ENCODE measurements around the gene ZNF462. TPM values are rescaled to one million over a fixed set of nuclear protein-coding genes. Genes with fewer than 3 reads are reported as not detected.

The ZNF462 gene
- total RNA-seq, 1 experiment from 2014 or later: 164 TPM

GRCh38 chr9:107008447-107008846 is 145.5 kb downstream of the ZNF462 start:
- H3K4me2 ChIP-seq (ENCODE audit: insufficient read depth, insufficient read length, low read length): no peak overlapping the region
- H3K18ac ChIP-seq (ENCODE audit: insufficient read length, low read depth, low read length): no peak overlapping the region
- no peak overlapping the region for H3K27ac ChIP-seq (ENCODE audit: insufficient read length, low read depth, low read length)
- no peak overlapping the region for H3K14ac ChIP-seq (ENCODE audit: insufficient read depth, low read length)
- H4K5ac ChIP-seq (ENCODE audit: insufficient read length, low read depth, low read length): no peak overlapping the region
- no peak for TF ChIP-seq CTCF (conservative IDR thresholded peaks at IDR 0.05)
- H2BK15ac ChIP-seq (ENCODE audit: low read depth, low read length): no peak overlapping the region
- DNase-seq: no peak
- no CpG with 5 or more reads among the region's 6 CpGs for WGBS (ENCODE audit: extremely low coverage, insufficient read length, low lambda C conversion rate)
- no peaks in the 10 kb centered on the region for H3K79me2 ChIP-seq (ENCODE audit: insufficient read depth, low read length)
- no peaks in the 10 kb centered on the region for H3K4me1 ChIP-seq (ENCODE audit: insufficient read depth, low read length)
- no peak overlapping the region for H3K9ac ChIP-seq (ENCODE audit: extremely low read depth, insufficient read length, low read length)
- H4K8ac ChIP-seq (replicated peaks; ENCODE audit: insufficient read length, low read depth, low read length): no peak overlapping the region
- H3K23me2 ChIP-seq (ENCODE audit: insufficient read length, low read depth, low read length, poor library complexity, severe bottlenecking): no peaks in the 10 kb centered on the region
- H3K56ac ChIP-seq (ENCODE audit: insufficient read length, low read depth, low read length): no peak overlapping the region
- no peaks in the 10 kb centered on the region for H4K20me1 ChIP-seq (ENCODE audit: control insufficient read depth, insufficient read depth, insufficient read length)
- no peak overlapping the region for H2BK120ac ChIP-seq (ENCODE audit: low read depth, low read length, poor library complexity, severe bottlenecking)
- no peak overlapping the region for H4K91ac ChIP-seq (ENCODE audit: insufficient read length, low read depth, low read length)
- H2BK12ac ChIP-seq (ENCODE audit: insufficient read length, low read depth, low read length): no peak overlapping the region
- Mint-ChIP-seq H3K4me3 (no peak overlapping the region; a peak in 1 of 5 replicates), H3K27me3 (ENCODE audit: low read depth) (no peaks in the 10 kb centered on the region), H3K9me3 (no peaks in the 10 kb centered on the region; a peak in 1 of 5 replicates), H3K27ac (no peak overlapping the region; a peak in 2 of 7 replicates), H3K4me1 (peaks cover 35 to 49% of the 10 kb centered on the region in 2 experiments), H3K36me3 (ENCODE audit: insufficient read depth in 1 of 3, low read depth in 3 of 3) (peaks cover 60 to 78% (median 75%) of the 10 kb centered on the region in 3 experiments)
- no peak overlapping the region for H2AFZ ChIP-seq (ENCODE audit: low read length)
- no peaks in the 10 kb centered on the region for H3K79me1 ChIP-seq (ENCODE audit: insufficient read depth, low read depth, low read length, poor library complexity, severe bottlenecking)
- no peak overlapping the region for H2BK20ac ChIP-seq (ENCODE audit: low read depth, low read length, poor library complexity, severe bottlenecking)
- H3K27me3 ChIP-seq (ENCODE audit: insufficient read depth, low read length): no peaks in the 10 kb centered on the region
- no peak overlapping the region for H3T11ph ChIP-seq (ENCODE audit: low read length)
- H3K23ac ChIP-seq (ENCODE audit: insufficient read length, low read depth, low read length): no peak overlapping the region
- no peak overlapping the region for H2AK5ac ChIP-seq (ENCODE audit: insufficient read length, low read length)
- H3K9me3 ChIP-seq (ENCODE audit: control insufficient read depth, low read depth, low read length): no peaks in the 10 kb centered on the region
- no peak overlapping the region for H3K4ac ChIP-seq (ENCODE audit: low read depth, low read length)
- H2BK5ac ChIP-seq (ENCODE audit: insufficient read length, low read length): no peak overlapping the region
